Liver (tissue), 9 donors: Measurements from ENCODE around the gene HILPDA. TPM values are rescaled to one million over a fixed set of nuclear protein-coding genes. Genes with fewer than 3 reads are reported as not detected.

Experiments
- DNase-seq: peaks from one replicate; pipeline ENCODE4 v3.0.0-alpha.2; 2017; ENCODE audit warnings: low spot score
- H3K27ac ChIP-seq, 2 donors: one replicate each; pipeline ENCODE4 v1.7.0; 2013; ENCODE audit warnings: inconsistent platforms in 2 of 2, low read length in 2 of 2, control low read depth in 1 of 2, low read depth in 1 of 2, mild to moderate bottlenecking in 1 of 2
- H3K27me3 ChIP-seq, 4 donors: one replicate each; pipeline versions ENCODE4 v1.6.1 to v1.7.0; 2013; ENCODE audit warnings: low read length in 3 of 4, inconsistent platforms in 1 of 4, mild to moderate bottlenecking in 1 of 4, moderate library complexity in 1 of 4; ENCODE audit not compliant: control insufficient read depth in 4 of 4, insufficient read depth in 4 of 4
- H3K36me3 ChIP-seq, 4 donors: one replicate each; pipeline versions ENCODE4 v1.6.1 to v1.7.0; 2013; ENCODE audit warnings: low read length in 3 of 4, mild to moderate bottlenecking in 3 of 4, low read depth in 1 of 4, moderate library complexity in 1 of 4; ENCODE audit not compliant: control insufficient read depth in 4 of 4, insufficient read depth in 3 of 4
- H3K4me1 ChIP-seq, 4 donors: one replicate each; pipeline versions ENCODE4 v1.6.1 to v1.7.0; 2013; ENCODE audit warnings: low read length in 3 of 4, mild to moderate bottlenecking in 3 of 4, moderate library complexity in 1 of 4; ENCODE audit not compliant: control insufficient read depth in 4 of 4, insufficient read depth in 4 of 4
- H3K4me3 ChIP-seq, 3 donors: one replicate each; pipeline versions ENCODE4 v1.6.1 to v1.7.0; 2013; ENCODE audit warnings: low read length in 3 of 3, control low read depth in 1 of 3, low read depth in 1 of 3, mild to moderate bottlenecking in 1 of 3
- H3K9ac ChIP-seq, 2 donors: one replicate each; pipeline ENCODE4 v1.7.0; 2013; ENCODE audit warnings: low read length in 2 of 2, mild to moderate bottlenecking in 2 of 2, moderate library complexity in 2 of 2, control low read depth in 1 of 2, low read depth in 1 of 2
- H3K9me3 ChIP-seq, 4 donors: one replicate each; pipeline versions ENCODE4 v1.6.1 to v1.7.0; 2013; ENCODE audit warnings: low read length in 3 of 4; ENCODE audit not compliant: control insufficient read depth in 4 of 4
- EGR1 ChIP-seq, 2 donors: IDR thresholded peaks; 2 replicates each; pipeline ENCODE4 v1.6.1; 2016 to 2018; ENCODE audit warnings: antibody characterized with exemption in 2 of 2, low read depth in 2 of 2
- FOXA1 ChIP-seq: IDR thresholded peaks from 2 replicates; pipeline ENCODE4 v1.6.1; 2016; ENCODE audit warnings: antibody characterized with exemption
- GABPA ChIP-seq, 2 donors: IDR thresholded peaks in 1 of 2; conservative IDR thresholded peaks in 1 of 2; 2 replicates each; pipeline ENCODE4 v1.6.1; 2016; ENCODE audit warnings: antibody characterized with exemption in 2 of 2, mild to moderate bottlenecking in 1 of 2, moderate library complexity in 1 of 2
- HNF4G ChIP-seq: IDR thresholded peaks from 2 replicates; pipeline ENCODE4 v1.6.1; 2016; ENCODE audit warnings: antibody characterized with exemption
- RAD21 ChIP-seq, 2 donors: IDR thresholded peaks; 2 replicates each; pipeline ENCODE4 v1.6.1; 2016; ENCODE audit warnings: antibody characterized with exemption in 2 of 2, mild to moderate bottlenecking in 2 of 2
- RXRA ChIP-seq, 2 donors: IDR thresholded peaks; 2 replicates each; pipeline ENCODE4 v1.6.1; 2017 to 2018; ENCODE audit warnings: antibody characterized with exemption in 2 of 2, mild to moderate bottlenecking in 1 of 2
- SP1 ChIP-seq: IDR thresholded peaks from 2 replicates; pipeline ENCODE4 v1.6.1; 2018; ENCODE audit warnings: antibody characterized with exemption, mild to moderate bottlenecking
- TAF1 ChIP-seq: conservative IDR thresholded peaks from 2 replicates; pipeline ENCODE4 v1.6.1; 2016; ENCODE audit warnings: antibody characterized with exemption, mild to moderate bottlenecking
- WGBS: extraction: QIAGEN DNeasy Blood & Tissue Kit; methylation state at CpG from one replicate; pipeline ENCODE4 v1.1.7; 2013; 5-methylcytosine and 5-hydroxymethylcytosine counted together
- polyA plus RNA-seq, 2 donors: library from polyadenylated mRNA; stranded (reverse) in 1 of 2; unstranded in 1 of 2; fragments of 200-250 nt in 1 of 2; fragments of >200 nt in 1 of 2; fragmentation: Nextera tagmentation in 1 of 2; extraction: Ambion mirVana in 1 of 2; gene quantifications; one replicate each; pipeline versions ENCODE4 v1.2.1 to v1.2.3, GENCODE V29; 2013 to 2015
- total RNA-seq, 2 donors: library from RNA; depleted of rRNA; stranded (reverse); fragments of >200 nt; gene quantifications; one replicate each; pipeline ENCODE4 v1.2.3, GENCODE V29; 2014
- TF ChIP-seq, protein P1 (sequence below): fragments of 150-350 bp; IDR thresholded peaks from 2 replicates; pipeline ENCODE4 v1.5.1; 2017; ENCODE audit warnings: improper control_type of control experiment, low read depth, low read length; ENCODE audit not compliant: missing input control
- TF ChIP-seq, protein P2 (sequence below): IDR thresholded peaks from 2 replicates; pipeline ENCODE4 v1.6.1; 2016; ENCODE audit warnings: antibody characterized with exemption
- TF ChIP-seq, protein P3 (sequence below): IDR thresholded peaks from 2 replicates; pipeline ENCODE4 v1.6.1; 2016; ENCODE audit warnings: antibody characterized with exemption, mild to moderate bottlenecking
- TF ChIP-seq, protein P4 (sequence below): IDR thresholded peaks from 2 replicates; pipeline ENCODE4 v1.6.1; 2016; ENCODE audit warnings: antibody characterized with exemption
- donor health status: healthy.
- donor health status: healthy.
- donor health status: healthy.
- donor health status: healthy.
- donor health status: healthy.

The HILPDA gene
- total and polyA plus RNA-seq, 4 donors, result 3.9 to 5.6 (median 5.2) TPM

DNA sequence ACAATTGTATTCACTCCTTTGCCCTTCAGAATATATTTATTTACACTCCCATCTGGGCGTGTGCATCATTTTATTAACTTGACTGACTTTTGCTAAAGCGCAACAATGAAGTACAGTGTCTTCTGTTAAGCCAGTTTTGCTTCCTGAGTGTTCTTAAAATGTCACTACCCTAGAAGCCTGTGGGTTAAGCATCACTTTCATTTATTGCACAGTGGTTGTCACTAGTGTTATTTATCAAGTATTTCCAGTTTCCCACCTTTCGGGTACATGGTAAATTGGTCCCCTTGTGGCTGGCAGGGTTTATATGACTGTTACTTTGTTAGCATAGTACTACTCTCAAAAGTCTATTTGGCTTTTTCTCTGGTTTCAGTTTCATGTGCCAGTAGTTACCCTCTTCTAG lies 3.3 kb downstream of the HILPDA start:
- Histone ChIP-seq H3K4me3 (no peak overlapping the region), H3K27ac (no peak overlapping the region), H3K4me1 (peaks cover under 1 to 24% (median 11%) of the 10 kb centered on the region in 4 donors), H3K9me3 (no peaks in the 10 kb centered on the region), H3K27me3 (no peaks in the 10 kb centered on the region), H3K9ac (no peak overlapping the region), H3K36me3 (no peaks in the 10 kb centered on the region)
- DNase-seq, result no peak
- TF ChIP-seq RAD21 (IDR thresholded peaks at IDR 0.05), result no peak
- TF ChIP-seq HNF4G, result no peak
- TF ChIP-seq, protein P1, sequence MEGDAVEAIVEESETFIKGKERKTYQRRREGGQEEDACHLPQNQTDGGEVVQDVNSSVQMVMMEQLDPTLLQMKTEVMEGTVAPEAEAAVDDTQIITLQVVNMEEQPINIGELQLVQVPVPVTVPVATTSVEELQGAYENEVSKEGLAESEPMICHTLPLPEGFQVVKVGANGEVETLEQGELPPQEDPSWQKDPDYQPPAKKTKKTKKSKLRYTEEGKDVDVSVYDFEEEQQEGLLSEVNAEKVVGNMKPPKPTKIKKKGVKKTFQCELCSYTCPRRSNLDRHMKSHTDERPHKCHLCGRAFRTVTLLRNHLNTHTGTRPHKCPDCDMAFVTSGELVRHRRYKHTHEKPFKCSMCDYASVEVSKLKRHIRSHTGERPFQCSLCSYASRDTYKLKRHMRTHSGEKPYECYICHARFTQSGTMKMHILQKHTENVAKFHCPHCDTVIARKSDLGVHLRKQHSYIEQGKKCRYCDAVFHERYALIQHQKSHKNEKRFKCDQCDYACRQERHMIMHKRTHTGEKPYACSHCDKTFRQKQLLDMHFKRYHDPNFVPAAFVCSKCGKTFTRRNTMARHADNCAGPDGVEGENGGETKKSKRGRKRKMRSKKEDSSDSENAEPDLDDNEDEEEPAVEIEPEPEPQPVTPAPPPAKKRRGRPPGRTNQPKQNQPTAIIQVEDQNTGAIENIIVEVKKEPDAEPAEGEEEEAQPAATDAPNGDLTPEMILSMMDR, result no peak
- TF ChIP-seq TAF1, result no peak
- no peak for TF ChIP-seq GABPA (IDR thresholded peaks at IDR 0.05 in 1 of 2, conservative IDR thresholded peaks at IDR 0.05 in 1 of 2)
- TF ChIP-seq, protein P2, sequence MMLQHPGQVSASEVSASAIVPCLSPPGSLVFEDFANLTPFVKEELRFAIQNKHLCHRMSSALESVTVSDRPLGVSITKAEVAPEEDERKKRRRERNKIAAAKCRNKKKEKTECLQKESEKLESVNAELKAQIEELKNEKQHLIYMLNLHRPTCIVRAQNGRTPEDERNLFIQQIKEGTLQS, result no peak
- TF ChIP-seq EGR1 (IDR thresholded peaks at IDR 0.05; ENCODE audit: low read depth in 2 of 2), result no peak
- TF ChIP-seq SP1, result no peak
- TF ChIP-seq, protein P3, sequence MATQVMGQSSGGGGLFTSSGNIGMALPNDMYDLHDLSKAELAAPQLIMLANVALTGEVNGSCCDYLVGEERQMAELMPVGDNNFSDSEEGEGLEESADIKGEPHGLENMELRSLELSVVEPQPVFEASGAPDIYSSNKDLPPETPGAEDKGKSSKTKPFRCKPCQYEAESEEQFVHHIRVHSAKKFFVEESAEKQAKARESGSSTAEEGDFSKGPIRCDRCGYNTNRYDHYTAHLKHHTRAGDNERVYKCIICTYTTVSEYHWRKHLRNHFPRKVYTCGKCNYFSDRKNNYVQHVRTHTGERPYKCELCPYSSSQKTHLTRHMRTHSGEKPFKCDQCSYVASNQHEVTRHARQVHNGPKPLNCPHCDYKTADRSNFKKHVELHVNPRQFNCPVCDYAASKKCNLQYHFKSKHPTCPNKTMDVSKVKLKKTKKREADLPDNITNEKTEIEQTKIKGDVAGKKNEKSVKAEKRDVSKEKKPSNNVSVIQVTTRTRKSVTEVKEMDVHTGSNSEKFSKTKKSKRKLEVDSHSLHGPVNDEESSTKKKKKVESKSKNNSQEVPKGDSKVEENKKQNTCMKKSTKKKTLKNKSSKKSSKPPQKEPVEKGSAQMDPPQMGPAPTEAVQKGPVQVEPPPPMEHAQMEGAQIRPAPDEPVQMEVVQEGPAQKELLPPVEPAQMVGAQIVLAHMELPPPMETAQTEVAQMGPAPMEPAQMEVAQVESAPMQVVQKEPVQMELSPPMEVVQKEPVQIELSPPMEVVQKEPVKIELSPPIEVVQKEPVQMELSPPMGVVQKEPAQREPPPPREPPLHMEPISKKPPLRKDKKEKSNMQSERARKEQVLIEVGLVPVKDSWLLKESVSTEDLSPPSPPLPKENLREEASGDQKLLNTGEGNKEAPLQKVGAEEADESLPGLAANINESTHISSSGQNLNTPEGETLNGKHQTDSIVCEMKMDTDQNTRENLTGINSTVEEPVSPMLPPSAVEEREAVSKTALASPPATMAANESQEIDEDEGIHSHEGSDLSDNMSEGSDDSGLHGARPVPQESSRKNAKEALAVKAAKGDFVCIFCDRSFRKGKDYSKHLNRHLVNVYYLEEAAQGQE, result no peak
- no peak for TF ChIP-seq FOXA1
- TF ChIP-seq RXRA (IDR thresholded peaks at IDR 0.05), result no peak
- TF ChIP-seq, protein P4, sequence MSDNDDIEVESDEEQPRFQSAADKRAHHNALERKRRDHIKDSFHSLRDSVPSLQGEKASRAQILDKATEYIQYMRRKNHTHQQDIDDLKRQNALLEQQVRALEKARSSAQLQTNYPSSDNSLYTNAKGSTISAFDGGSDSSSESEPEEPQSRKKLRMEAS, result no peak
- 52% methylated on average over 3 of the region's 3 CpGs for WGBS

DNA sequence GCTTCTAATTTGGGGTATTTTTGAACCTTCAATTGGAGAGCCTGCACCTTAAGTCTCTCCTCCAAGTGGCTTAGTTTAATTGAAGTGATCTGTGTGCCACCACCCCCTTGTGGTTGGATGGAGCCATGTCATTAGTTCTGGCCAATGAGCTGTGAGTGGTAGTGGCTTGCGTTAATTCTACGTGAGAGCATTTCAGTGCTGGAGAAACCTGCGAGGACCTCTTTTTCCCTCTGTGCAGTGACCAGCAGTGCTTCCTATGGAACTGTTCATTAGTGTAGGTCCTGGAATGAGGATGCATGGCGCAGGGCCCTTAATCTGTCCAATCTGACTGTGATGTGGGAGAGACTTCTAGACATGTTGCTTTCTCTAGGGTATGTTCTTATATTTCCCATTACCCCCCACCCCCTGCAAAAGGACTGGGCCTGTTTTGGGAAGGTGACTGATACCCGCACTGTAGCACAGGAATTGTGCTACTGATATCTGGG lies 3.8 kb downstream of the HILPDA start:
- Histone ChIP-seq H3K36me3 (no peaks in the 10 kb centered on the region), H3K9me3 (no peaks in the 10 kb centered on the region), H3K27ac (no peak overlapping the region), H3K4me1 (peaks cover 0 to 19% (median 11%) of the 10 kb centered on the region in 4 donors), H3K27me3 (no peaks in the 10 kb centered on the region), H3K9ac (no peak overlapping the region), H3K4me3 (no peak overlapping the region)
- 36% methylated on average over 5 of the region's 5 CpGs for WGBS
- TF ChIP-seq RAD21 (IDR thresholded peaks at IDR 0.05), result peak; percentile 87 to 88
- TF ChIP-seq, protein P1, result peak; percentile 76
- TF ChIP-seq, protein P2, result no peak
- DNase-seq, result peak; percentile 55
